WTC11 (cell line): ENCODE measurements around the gene NECAB3. TPM values are rescaled to one million over a fixed set of nuclear protein-coding genes. Genes with fewer than 3 reads are reported as not detected.

ENCODE experiments used
- ATAC-seq: fragments of 200-7000 bp; cut with Tn5 transposase; 2 replicates; pipeline ENCODE4 v1.10.0; 2021; ENCODE audit warnings: mild to moderate bottlenecking, moderate library complexity
- CTCF ChIA-PET: fragments of 300-600 bp; sonication (Branson Sonifier 250); formaldehyde crosslinking; loops from one replicate; lab custom pipeline; 2021; ENCODE audit warnings: antibody characterized with exemption; lab: Charles Lee
- POLR2A ChIA-PET: fragments of 350-600 bp; sonication (Branson Sonifier 250); formaldehyde crosslinking; loops from one replicate; lab custom pipeline; 2021; ENCODE audit warnings: antibody characterized with exemption; lab: Charles Lee
- DNase-seq: peaks from one replicate; pipeline ENCODE4 v3.0.0; 2021; ENCODE audit warnings: low spot score
- H3K27ac Mint-ChIP-seq: 2 replicates; pipeline ENCODE4 v1.8.0; 2021; ENCODE audit warnings: mixed read lengths
- H3K27me3 Mint-ChIP-seq: 2 replicates; pipeline ENCODE4 v1.8.0; 2021; ENCODE audit warnings: low read depth, mild to moderate bottlenecking, moderate library complexity, mixed read lengths
- H3K36me3 Mint-ChIP-seq: 2 replicates; pipeline ENCODE4 v1.8.0; 2021; ENCODE audit warnings: mixed read lengths
- H3K4me1 Mint-ChIP-seq: 2 replicates; pipeline ENCODE4 v1.8.0; 2022; ENCODE audit warnings: mixed read lengths
- H3K4me3 Mint-ChIP-seq: 2 replicates; pipeline ENCODE4 v1.8.0; 2021; ENCODE audit warnings: mild to moderate bottlenecking, moderate library complexity, mixed read lengths
- H3K9me3 Mint-ChIP-seq: 2 replicates; pipeline ENCODE4 v1.8.0; 2021; ENCODE audit warnings: mixed read lengths
- CDX4 ChIP-seq: fragments of 250-450 bp; sonication (Bioruptor Pico); IDR thresholded peaks from 2 replicates; pipeline ENCODE4 v1.9.0; 2021; ENCODE audit warnings: moderate library complexity, mild to moderate bottlenecking, inconsistent platforms, borderline replicate concordance
- CREM ChIP-seq: sonication (generic); formaldehyde crosslinking; IDR thresholded peaks from 2 replicates; pipeline ENCODE4 v1.8.1; 2022; ENCODE audit warnings: mild to moderate bottlenecking, missing genetic modification reagents, moderate library complexity
- E2F1 ChIP-seq: sonication (generic); formaldehyde crosslinking; IDR thresholded peaks from 2 replicates; pipeline ENCODE4 v1.8.0; 2022; ENCODE audit warnings: mild to moderate bottlenecking, missing genetic modification reagents
- E2F5 ChIP-seq: sonication (generic); formaldehyde crosslinking; IDR thresholded peaks from 2 replicates; pipeline ENCODE4 v1.8.1; 2022; ENCODE audit warnings: mild to moderate bottlenecking, moderate library complexity, missing genetic modification reagents
- GABPB1 ChIP-seq: sonication (generic); formaldehyde crosslinking; IDR thresholded peaks from 2 replicates; pipeline ENCODE4 v1.8.1; 2023; ENCODE audit warnings: mild to moderate bottlenecking, missing genetic modification reagents
- KAT7 ChIP-seq: sonication (generic); formaldehyde crosslinking; IDR thresholded peaks from 2 replicates; pipeline ENCODE4 v1.8.1; 2023; ENCODE audit warnings: missing genetic modification reagents, mild to moderate bottlenecking, borderline replicate concordance
- MLX ChIP-seq: sonication (generic); formaldehyde crosslinking; IDR thresholded peaks from 2 replicates; pipeline ENCODE4 v1.8.1; 2023; ENCODE audit warnings: mild to moderate bottlenecking, missing genetic modification reagents, moderate library complexity
- MXD4 ChIP-seq: fragments of 250-450 bp; sonication (Bioruptor Pico); IDR thresholded peaks from 2 replicates; pipeline ENCODE4 v1.8.0; 2021; ENCODE audit warnings: mild to moderate bottlenecking, moderate library complexity, borderline replicate concordance
- PRRX2 ChIP-seq: fragments of 250-450 bp; sonication (Bioruptor Pico); IDR thresholded peaks from 2 replicates; pipeline ENCODE4 v1.8.0; 2021; ENCODE audit warnings: mild to moderate bottlenecking
- SMAD3 ChIP-seq: sonication (generic); formaldehyde crosslinking; IDR thresholded peaks from 2 replicates; pipeline ENCODE4 v1.8.0; 2022; ENCODE audit warnings: missing genetic modification reagents, mild to moderate bottlenecking, borderline replicate concordance
- SOX15 ChIP-seq: fragments of 250-450 bp; sonication (Bioruptor Pico); IDR thresholded peaks from 2 replicates; pipeline ENCODE4 v1.9.0; 2021; ENCODE audit warnings: mild to moderate bottlenecking
- STAT6 ChIP-seq: sonication (generic); formaldehyde crosslinking; conservative IDR thresholded peaks from 2 replicates; pipeline ENCODE4 v1.8.1; 2023; ENCODE audit warnings: mild to moderate bottlenecking, low read depth, missing genetic modification reagents, moderate library complexity
- TCF7 ChIP-seq: sonication (generic); formaldehyde crosslinking; IDR thresholded peaks from 2 replicates; pipeline ENCODE4 v1.8.0; 2022; ENCODE audit warnings: mild to moderate bottlenecking, low read depth, missing genetic modification reagents, moderate library complexity
- ZNF121 ChIP-seq: sonication (generic); formaldehyde crosslinking; IDR thresholded peaks from 2 replicates; pipeline ENCODE4 v1.8.0; 2023; ENCODE audit warnings: missing genetic modification reagents
- ZNF232 ChIP-seq: sonication (generic); formaldehyde crosslinking; IDR thresholded peaks from 2 replicates; pipeline ENCODE4 v1.8.0; 2022; ENCODE audit warnings: mild to moderate bottlenecking, missing genetic modification reagents
- ZNF396 ChIP-seq: fragments of 250-450 bp; sonication (Bioruptor Pico); IDR thresholded peaks from 2 replicates; pipeline ENCODE4 v1.8.0; 2021; ENCODE audit warnings: mild to moderate bottlenecking, moderate library complexity, borderline replicate concordance
- ZNF671 ChIP-seq: fragments of 250-450 bp; sonication (Bioruptor Pico); IDR thresholded peaks from 2 replicates; pipeline ENCODE4 v1.8.0; 2021; ENCODE audit warnings: mild to moderate bottlenecking
- ZSCAN18 ChIP-seq: fragments of 250-450 bp; sonication (Bioruptor Pico); IDR thresholded peaks from 2 replicates; pipeline ENCODE4 v2.1.2; 2022; ENCODE audit warnings: mild to moderate bottlenecking, moderate library complexity
- total RNA-seq: library from RNA; stranded (reverse); gene quantifications from 3 replicates; pipeline ENCODE4 v1.2.3, GENCODE V29; 2021

NECAB3 gene
- total RNA-seq, 1 experiment from 2014 or later = 38.0 TPM

DNA sequence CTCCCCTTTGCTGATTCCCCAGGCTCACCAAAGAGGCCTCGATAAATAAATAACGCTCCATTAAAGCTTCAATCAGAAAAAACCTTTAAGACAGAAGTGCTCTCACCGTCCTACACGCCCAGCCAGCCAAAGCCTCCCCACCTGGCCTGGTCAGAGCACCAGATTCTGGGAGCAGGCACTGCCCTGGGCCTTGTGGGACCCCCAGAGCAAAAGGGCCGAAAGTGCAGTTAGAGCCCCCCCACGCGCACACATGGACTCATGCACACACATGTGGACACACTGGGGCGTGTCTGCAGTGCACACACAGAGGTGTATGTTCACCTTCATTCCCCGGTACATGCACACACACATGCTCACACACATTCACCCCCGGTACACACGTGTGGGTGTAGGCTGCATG, 1.9 kb upstream of the NECAB3 start (continued):
- TF ChIP-seq KAT7 (CRISPR knock-in tag) (no peak), ZSCAN18 (no peak), ZNF671 (CRISPR knock-in tag) (no peak), CREM (CRISPR knock-in tag) (no peak), CDX4 (CRISPR knock-in tag) (no peak), SMAD3 (no peak)

- Mint-ChIP-seq H3K36me3 (peaks cover 29% of the 10 kb centered on the region), H3K27me3 (no peaks in the 10 kb centered on the region; the same call in 1 of the 2 replicates), H3K4me3 (peak overlapping the region; percentile 64), H3K4me1 (peaks cover 31% of the 10 kb centered on the region), H3K9me3 (no peaks in the 10 kb centered on the region), H3K27ac (peak overlapping the region; percentile 69)
- POLR2A ChIA-PET = interaction anchor here (0.6 kb wide), 1 partner anchor 156 kb away, joined by 4 read pairs; no protein-coding TSS in a partner anchor
- TF ChIP-seq SMAD3 (no peak), MXD4 (no peak), GABPB1 (0 out of 2 replicates have a peak, but pooled peaks have one; percentile 31), E2F1 (CRISPR knock-in tag) (no peak), ZNF232 (no peak), ZNF396 (CRISPR knock-in tag) (no peak), MLX (CRISPR knock-in tag) (no peak), E2F5 (CRISPR knock-in tag) (no peak), STAT6 (CRISPR knock-in tag) (no peak), TCF7 (no peak), ZNF121 (CRISPR knock-in tag) (no peak), PRRX2 (peak; percentile 3; the same call in 1 of the 2 replicates), SOX15 (CRISPR knock-in tag) (no peak)
- CTCF ChIA-PET = interaction anchor here (0.6 to 1.3 kb wide), 3 partner anchors 12 to 1658 kb away, joined by 3 to 4 read pairs (median 3); partner anchors contain the start of gene ZNF341
- ATAC-seq = no peak
- no peak for DNase-seq
Observed at GRCh38 chr20:33675136-33675959, 1.1 kb upstream of the NECAB3 start.
